ENCODE data around the gene MAP4K5. TPM values are rescaled to one million over a fixed set of nuclear protein-coding genes. Genes with fewer than 3 reads are reported as not detected.

MAP4K5 gene
- polyA plus RNA-seq, 1 donor (not counting 4 experiments of a cell fraction or from before 2014, with no cell fraction given) = 25.8 TPM

DNA sequence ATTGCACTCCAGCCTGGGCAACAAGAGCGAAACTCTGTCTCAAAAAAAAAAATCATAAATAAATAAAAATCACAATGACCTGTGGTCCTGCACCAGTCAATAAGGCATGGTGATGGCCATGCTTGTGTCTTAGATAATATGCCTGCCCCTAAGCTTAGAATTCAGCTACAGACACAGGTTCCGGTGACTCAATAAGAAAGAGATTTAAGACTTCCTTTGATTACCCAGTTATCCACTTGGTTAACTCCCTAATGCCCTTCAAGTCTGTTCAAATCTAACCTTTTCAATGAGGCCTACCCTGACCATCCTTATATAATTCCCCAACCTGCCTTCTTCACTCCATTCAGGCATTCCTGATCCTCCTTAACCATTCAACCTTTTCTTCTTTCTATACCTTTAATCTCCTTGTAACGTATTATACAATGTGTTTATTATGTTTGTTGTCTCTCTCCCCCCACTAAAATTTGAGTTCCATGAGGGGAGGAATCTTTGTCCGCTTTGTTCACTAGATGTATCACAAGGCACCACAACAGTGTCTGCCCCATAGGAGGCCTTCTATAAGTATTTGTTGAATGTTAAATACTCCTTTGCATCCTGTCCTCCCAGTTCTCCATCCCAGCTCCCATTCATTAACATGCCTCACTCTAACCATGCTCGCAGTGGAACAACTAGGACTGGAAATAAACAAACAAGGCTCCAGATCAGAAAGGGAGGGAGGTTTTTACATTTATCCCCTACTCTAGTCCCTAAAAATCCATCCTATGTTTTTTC is 8.9 kb downstream of the MAP4K5 start:
- no peak overlapping the region for H2AFZ ChIP-seq (ENCODE audit: control insufficient read depth, low read length)
- H3K9me3 ChIP-seq (ENCODE audit: control insufficient read depth, low read depth, low read length) = no peaks in the 10 kb centered on the region
- TF ChIP-seq, protein P1, sequence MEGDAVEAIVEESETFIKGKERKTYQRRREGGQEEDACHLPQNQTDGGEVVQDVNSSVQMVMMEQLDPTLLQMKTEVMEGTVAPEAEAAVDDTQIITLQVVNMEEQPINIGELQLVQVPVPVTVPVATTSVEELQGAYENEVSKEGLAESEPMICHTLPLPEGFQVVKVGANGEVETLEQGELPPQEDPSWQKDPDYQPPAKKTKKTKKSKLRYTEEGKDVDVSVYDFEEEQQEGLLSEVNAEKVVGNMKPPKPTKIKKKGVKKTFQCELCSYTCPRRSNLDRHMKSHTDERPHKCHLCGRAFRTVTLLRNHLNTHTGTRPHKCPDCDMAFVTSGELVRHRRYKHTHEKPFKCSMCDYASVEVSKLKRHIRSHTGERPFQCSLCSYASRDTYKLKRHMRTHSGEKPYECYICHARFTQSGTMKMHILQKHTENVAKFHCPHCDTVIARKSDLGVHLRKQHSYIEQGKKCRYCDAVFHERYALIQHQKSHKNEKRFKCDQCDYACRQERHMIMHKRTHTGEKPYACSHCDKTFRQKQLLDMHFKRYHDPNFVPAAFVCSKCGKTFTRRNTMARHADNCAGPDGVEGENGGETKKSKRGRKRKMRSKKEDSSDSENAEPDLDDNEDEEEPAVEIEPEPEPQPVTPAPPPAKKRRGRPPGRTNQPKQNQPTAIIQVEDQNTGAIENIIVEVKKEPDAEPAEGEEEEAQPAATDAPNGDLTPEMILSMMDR (optimal IDR thresholded peaks at IDR 0.05 in 1 of 3, IDR thresholded peaks at IDR 0.05 in 1 of 3, conservative IDR thresholded peaks at IDR 0.05 in 1 of 3; ENCODE audit: extremely low read depth in 1 of 3, insufficient read depth in 2 of 3, low read length in 3 of 3) = no peak
- TF ChIP-seq EZH2 (IDR thresholded peaks at IDR 0.05; ENCODE audit: low read length) = no peak
- peaks cover 29% of the 10 kb centered on the region for H3K4me1 ChIP-seq (ENCODE audit: control insufficient read depth, extremely low read depth, insufficient read depth, low read length)
- H3K9ac ChIP-seq (ENCODE audit: control insufficient read depth, extremely low read depth, insufficient read depth, low read length) = no peak overlapping the region
- no peak overlapping the region for H3K27ac ChIP-seq (ENCODE audit: control insufficient read depth, insufficient read depth, low read length)
- no peak overlapping the region for H3K4me3 ChIP-seq (ENCODE audit: control insufficient read depth in 2 of 3, extremely low read depth in 1 of 3, insufficient read depth in 2 of 3, low read depth in 1 of 3, low read length in 3 of 3)
- H3K27me3 ChIP-seq (ENCODE audit: control insufficient read depth, extremely low read depth, insufficient read depth, low read length) = no peaks in the 10 kb centered on the region
- H4K20me1 ChIP-seq (ENCODE audit: control insufficient read depth, extremely low read depth, insufficient read depth, low read length) = no peaks in the 10 kb centered on the region
- dilution Hi-C loops (cut with MboI; ENCODE audit: extremely low pct_ligation_motif_present, low sequenced_read_pairs) = no loop called here
- H3K9me1 ChIP-seq (ENCODE audit: control insufficient read depth, extremely low read depth, insufficient read depth, low read length) = no peaks in the 10 kb centered on the region
- no peaks in the 10 kb centered on the region for H3K36me3 ChIP-seq (ENCODE audit: control insufficient read depth in 2 of 2, extremely low read depth in 1 of 2, insufficient read depth in 2 of 2, low read length in 2 of 2)
- H3K79me2 ChIP-seq (ENCODE audit: control insufficient read depth, insufficient read depth, low read length) = peaks cover 87% of the 10 kb centered on the region
- no peak overlapping the region for H3K4me2 ChIP-seq (ENCODE audit: control insufficient read depth, extremely low read depth, insufficient read depth, low read depth, low read length)
- no peak for FAIRE-seq
- no peak for DNase-seq (ENCODE audit: low read depth, low spot score)

DNA sequence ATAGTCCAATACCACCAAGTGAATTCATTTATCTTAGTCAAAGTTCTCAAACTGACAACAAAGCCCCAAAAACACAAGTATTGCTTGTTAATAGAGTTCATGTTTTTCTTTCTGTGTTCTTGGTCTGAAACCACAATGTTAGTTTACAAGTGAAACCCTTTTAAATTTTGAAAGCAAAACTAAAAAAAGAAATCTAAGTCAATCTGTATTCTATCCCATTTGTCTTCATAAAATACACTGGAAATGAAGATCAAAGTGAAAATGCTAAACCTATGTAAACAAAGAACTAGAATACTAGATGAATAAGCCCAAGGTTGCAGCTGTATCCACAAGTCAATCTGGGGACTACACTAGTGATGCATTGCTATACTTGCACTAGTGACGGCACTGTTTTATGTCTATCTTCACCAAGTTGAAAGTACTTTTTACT is 10.4 kb downstream of the MAP4K5 start:
- TF ChIP-seq EZH2 (IDR thresholded peaks at IDR 0.05; ENCODE audit: low read length) = no peak
- TF ChIP-seq, protein P1 (optimal IDR thresholded peaks at IDR 0.05 in 1 of 3, IDR thresholded peaks at IDR 0.05 in 1 of 3, conservative IDR thresholded peaks at IDR 0.05 in 1 of 3; ENCODE audit: extremely low read depth in 1 of 3, insufficient read depth in 2 of 3, low read length in 3 of 3) = no peak
- Histone ChIP-seq H3K27ac (ENCODE audit: control insufficient read depth, insufficient read depth, low read length) (peak overlapping the region; percentile 83), H2AFZ (ENCODE audit: control insufficient read depth, low read length) (no peak overlapping the region), H3K4me2 (ENCODE audit: control insufficient read depth, extremely low read depth, insufficient read depth, low read depth, low read length) (peak overlapping the region; percentile 77), H3K9me3 (ENCODE audit: control insufficient read depth, low read depth, low read length) (no peaks in the 10 kb centered on the region), H3K9ac (ENCODE audit: control insufficient read depth, extremely low read depth, insufficient read depth, low read length) (no peak overlapping the region), H3K36me3 (ENCODE audit: control insufficient read depth in 2 of 2, extremely low read depth in 1 of 2, insufficient read depth in 2 of 2, low read length in 2 of 2) (no peaks in the 10 kb centered on the region), H3K4me1 (ENCODE audit: control insufficient read depth, extremely low read depth, insufficient read depth, low read length) (peaks cover 31% of the 10 kb centered on the region), H4K20me1 (ENCODE audit: control insufficient read depth, extremely low read depth, insufficient read depth, low read length) (no peaks in the 10 kb centered on the region), H3K4me3 (ENCODE audit: control insufficient read depth in 2 of 3, extremely low read depth in 1 of 3, insufficient read depth in 2 of 3, low read depth in 1 of 3, low read length in 3 of 3) (no peak overlapping the region), H3K27me3 (ENCODE audit: control insufficient read depth, extremely low read depth, insufficient read depth, low read length) (no peaks in the 10 kb centered on the region), H3K79me2 (ENCODE audit: control insufficient read depth, insufficient read depth, low read length) (peaks cover 86% of the 10 kb centered on the region), H3K9me1 (ENCODE audit: control insufficient read depth, extremely low read depth, insufficient read depth, low read length) (no peaks in the 10 kb centered on the region)
- FAIRE-seq (peak; percentile 57), DNase-seq (ENCODE audit: low read depth, low spot score) (no peak)
- dilution Hi-C loops (cut with MboI; ENCODE audit: extremely low pct_ligation_motif_present, low sequenced_read_pairs) = no loop called here

Measured in keratinocyte (primary cell).